ENCODE results near the gene TBCB. TPM values are rescaled to one million over a fixed set of nuclear protein-coding genes. Genes with fewer than 3 reads are reported as not detected.
A peak's percentile ranks its signal among the peaks of the same experiment; 100 is the strongest.

TBCB gene
- total and polyA plus RNA-seq, 2 of the 4 experiments (the other 2 are of a cell fraction), result 182 to 269 TPM

DNA sequence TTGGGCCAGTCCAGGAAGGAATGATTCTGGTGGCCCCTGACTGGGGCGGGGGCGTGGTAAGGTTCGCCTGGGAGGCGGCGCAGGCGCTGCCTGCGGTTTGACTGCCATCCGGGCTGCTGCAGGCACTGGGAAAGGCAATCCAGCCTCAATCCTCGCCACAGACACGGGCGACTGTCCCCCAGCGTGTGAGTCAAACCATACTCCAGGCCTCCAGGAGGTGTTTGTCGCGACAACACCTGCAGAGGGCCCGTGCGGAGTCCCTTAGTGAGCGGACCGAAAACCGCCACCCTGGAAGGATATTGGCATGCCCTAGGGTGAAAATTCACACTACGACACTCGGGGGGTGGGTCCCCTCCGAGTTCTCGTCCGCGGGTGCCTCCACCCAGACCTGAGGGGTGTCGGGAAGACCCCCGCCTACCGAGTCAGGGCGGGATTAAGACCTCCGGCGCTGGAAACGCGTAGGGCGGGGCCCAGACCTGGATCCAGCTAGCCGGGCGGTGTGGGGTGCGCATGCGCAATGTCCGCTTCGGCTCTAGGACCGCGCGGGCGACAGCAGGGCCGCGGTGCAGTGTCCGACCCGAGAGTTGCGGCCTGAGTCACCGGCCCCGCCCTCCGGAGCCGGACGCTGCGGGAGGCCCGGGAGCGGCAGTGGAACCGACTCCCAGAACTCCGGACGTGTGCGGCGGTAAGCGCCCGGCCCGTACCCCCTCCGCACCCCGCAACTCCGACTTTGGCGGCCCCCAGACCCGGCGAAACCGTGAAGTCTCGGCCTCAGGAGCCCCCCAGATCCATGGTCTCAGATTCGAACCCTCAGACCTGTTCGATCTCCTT is 24.4 kb downstream of the TBCB start, which contains the start of gene CAPNS1:
Gene CAPNS1 (plus strand): TSS at position 594 of the 831 bp plus-strand sequence. CDS start 946 bp downstream, outside the sequence.
- BruUV-seq (replicated peaks), result no TSS peak
- Histone ChIP-seq H4K8ac (ENCODE audit: low read depth in 2 of 2, low read length in 2 of 2) (peak within 1 kb of the TSS; percentile 93 to 94), H2AK9ac (replicated peaks; ENCODE audit: low read depth, low read length, poor library complexity) (peak within 1 kb of the TSS; percentile 100), H3K4ac (ENCODE audit: low read depth, low read length) (peak within 1 kb of the TSS; percentile 99), H4K5ac (ENCODE audit: low read depth, low read length) (peak within 1 kb of the TSS; percentile 91), H3K56ac (ENCODE audit: extremely low read depth, insufficient read depth, low read length) (peak within 1 kb of the TSS; percentile 94), H3K9ac (ENCODE audit: low read depth, low read length) (peak within 1 kb of the TSS; percentile 99), H2AFZ (replicated peaks; ENCODE audit: low read length, poor library complexity) (peak within 1 kb of the TSS; percentile 96), H3K23ac (ENCODE audit: low read depth, low read length) (peak within 1 kb of the TSS; percentile 96), H4K91ac (ENCODE audit: insufficient read depth, low read depth, low read length) (peak within 1 kb of the TSS; percentile 93), H2BK20ac (ENCODE audit: low read depth, low read length) (no peak within 1 kb of the TSS), H3K4me2 (ENCODE audit: low read depth, low read length) (peak within 1 kb of the TSS; percentile 85), H3K36me3 (ENCODE audit: control insufficient read depth, insufficient read depth, low read length) (peaks cover 19% of the 10 kb centered on the region), H3K27me3 (ENCODE audit: control insufficient read depth, insufficient read depth, low read length) (no peaks in the 10 kb centered on the region), H3K79me1 (ENCODE audit: low read depth in 1 of 2, low read length in 2 of 2) (peaks cover 26 to 38% of the 10 kb centered on the region in 2 experiments), H4K20me1 (ENCODE audit: insufficient read depth, low read length) (peaks cover 24% of the 10 kb centered on the region), H3K18ac (ENCODE audit: low read depth, low read length) (peak within 1 kb of the TSS; percentile 84), H3K9me1 (ENCODE audit: insufficient read depth, low read length) (peaks cover 9% of the 10 kb centered on the region), H3K14ac (replicated peaks; ENCODE audit: low read depth, low read length) (peak within 1 kb of the TSS; percentile 98), H3K9me3 (ENCODE audit: control insufficient read depth, insufficient read depth, low read length) (no peaks in the 10 kb centered on the region), H2BK5ac (ENCODE audit: low read depth, low read length, poor library complexity, severe bottlenecking) (peak within 1 kb of the TSS; percentile 92), H3K27ac (ENCODE audit: insufficient read depth, low read length) (peak within 1 kb of the TSS; percentile 95), H3K4me1 (ENCODE audit: control insufficient read depth, insufficient read depth, low read length) (peaks cover 10% of the 10 kb centered on the region), H2BK120ac (ENCODE audit: low read depth, low read length) (peak within 1 kb of the TSS; percentile 63), H3K4me3 (ENCODE audit: insufficient read depth, low read depth, low read length) (peak within 1 kb of the TSS; percentile 96), H2AK5ac (ENCODE audit: low read depth, low read length) (peak within 1 kb of the TSS; percentile 87), H2BK15ac (ENCODE audit: low read depth, low read length) (peak within 1 kb of the TSS; percentile 68; the same call in 1 of the 3 replicates)
- in situ Hi-C loops (cut with MboI; ENCODE audit: low sequenced_read_pairs) (no loop called here), intact Hi-C loops (cut with micrococcal nuclease) (loop anchor here (2.0 kb wide), 1 partner anchor 25 kb away; the partner anchor contains the start of genes POLR2I and TBCB), dilution Hi-C loops (cut with HindIII; ENCODE audit: low sequenced_read_pairs, unreplicated experiment) (no loop called here)
- WGBS, 2 experiments (ENCODE audit: extremely low coverage in 2 of 2, insufficient read length in 1 of 2), result 1% methylated on average over 35 of the region's 75 CpGs; no CpG with 5 or more reads in 1 of the 2 experiments
- POLR2A ChIA-PET (ENCODE audit: unreplicated experiment), result interaction anchor here (0.6 kb wide), 1 partner anchor 21 kb away, joined by 17 read pairs; no protein-coding TSS in a partner anchor
- ATAC-seq (ENCODE audit: low read depth) (peak; percentile 84), DNase-seq (peak; percentile 93)
- CTCF ChIA-PET, result interaction anchor here (1.2 to 1.4 kb wide), 2 partner anchors 11 to 12 kb away, joined by 3 to 4 read pairs; no protein-coding TSS in a partner anchor
- TF ChIP-seq RFX5 (IDR thresholded peaks at IDR 0.05; ENCODE audit: low read depth, low read length) (no peak), RAD21 (IDR thresholded peaks at IDR 0.05; ENCODE audit: low read length) (no peak), FOS (IDR thresholded peaks at IDR 0.05; ENCODE audit: low read depth, low read length) (peak; percentile 70), RCOR1 (IDR thresholded peaks at IDR 0.05; ENCODE audit: insufficient replicate concordance, low read length) (peak; percentile 9), MAZ (IDR thresholded peaks at IDR 0.05; ENCODE audit: borderline replicate concordance, low read depth, low read length) (peak; percentile 96), CHD1 (IDR thresholded peaks at IDR 0.05; ENCODE audit: low read depth, low read length) (no peak), SMC3 (IDR thresholded peaks at IDR 0.05; ENCODE audit: low read depth, low read length) (0 out of 2 replicates have a peak, but pooled peaks have one; percentile 9), MAFK (IDR thresholded peaks at IDR 0.05; ENCODE audit: low read depth, low read length) (no peak), MXI1 (IDR thresholded peaks at IDR 0.05; ENCODE audit: borderline replicate concordance, low read depth, low read length) (peak; percentile 64; the same call in 1 of the 2 replicates), POLR2A (IDR thresholded peaks at IDR 0.05; ENCODE audit: low read depth, low read length) (peak; percentile 92), BHLHE40 (IDR thresholded peaks at IDR 0.05; ENCODE audit: low read depth, low read length) (peak; percentile 32; the same call in 1 of the 2 replicates), NFE2L2 (IDR thresholded peaks at IDR 0.05; ENCODE audit: low read depth, low read length) (no peak)
- TF ChIP-seq, protein P1, sequence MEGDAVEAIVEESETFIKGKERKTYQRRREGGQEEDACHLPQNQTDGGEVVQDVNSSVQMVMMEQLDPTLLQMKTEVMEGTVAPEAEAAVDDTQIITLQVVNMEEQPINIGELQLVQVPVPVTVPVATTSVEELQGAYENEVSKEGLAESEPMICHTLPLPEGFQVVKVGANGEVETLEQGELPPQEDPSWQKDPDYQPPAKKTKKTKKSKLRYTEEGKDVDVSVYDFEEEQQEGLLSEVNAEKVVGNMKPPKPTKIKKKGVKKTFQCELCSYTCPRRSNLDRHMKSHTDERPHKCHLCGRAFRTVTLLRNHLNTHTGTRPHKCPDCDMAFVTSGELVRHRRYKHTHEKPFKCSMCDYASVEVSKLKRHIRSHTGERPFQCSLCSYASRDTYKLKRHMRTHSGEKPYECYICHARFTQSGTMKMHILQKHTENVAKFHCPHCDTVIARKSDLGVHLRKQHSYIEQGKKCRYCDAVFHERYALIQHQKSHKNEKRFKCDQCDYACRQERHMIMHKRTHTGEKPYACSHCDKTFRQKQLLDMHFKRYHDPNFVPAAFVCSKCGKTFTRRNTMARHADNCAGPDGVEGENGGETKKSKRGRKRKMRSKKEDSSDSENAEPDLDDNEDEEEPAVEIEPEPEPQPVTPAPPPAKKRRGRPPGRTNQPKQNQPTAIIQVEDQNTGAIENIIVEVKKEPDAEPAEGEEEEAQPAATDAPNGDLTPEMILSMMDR (conservative IDR thresholded peaks at IDR 0.05; ENCODE audit: low read depth, low read length), result no peak
- TF ChIP-seq, protein P2, sequence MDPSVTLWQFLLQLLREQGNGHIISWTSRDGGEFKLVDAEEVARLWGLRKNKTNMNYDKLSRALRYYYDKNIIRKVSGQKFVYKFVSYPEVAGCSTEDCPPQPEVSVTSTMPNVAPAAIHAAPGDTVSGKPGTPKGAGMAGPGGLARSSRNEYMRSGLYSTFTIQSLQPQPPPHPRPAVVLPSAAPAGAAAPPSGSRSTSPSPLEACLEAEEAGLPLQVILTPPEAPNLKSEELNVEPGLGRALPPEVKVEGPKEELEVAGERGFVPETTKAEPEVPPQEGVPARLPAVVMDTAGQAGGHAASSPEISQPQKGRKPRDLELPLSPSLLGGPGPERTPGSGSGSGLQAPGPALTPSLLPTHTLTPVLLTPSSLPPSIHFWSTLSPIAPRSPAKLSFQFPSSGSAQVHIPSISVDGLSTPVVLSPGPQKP (IDR thresholded peaks at IDR 0.05; ENCODE audit: borderline replicate concordance, low read depth, low read length), result no peak
